Measurements from ENCODE around the gene HOXB13.

HOXB13 gene

DNA sequence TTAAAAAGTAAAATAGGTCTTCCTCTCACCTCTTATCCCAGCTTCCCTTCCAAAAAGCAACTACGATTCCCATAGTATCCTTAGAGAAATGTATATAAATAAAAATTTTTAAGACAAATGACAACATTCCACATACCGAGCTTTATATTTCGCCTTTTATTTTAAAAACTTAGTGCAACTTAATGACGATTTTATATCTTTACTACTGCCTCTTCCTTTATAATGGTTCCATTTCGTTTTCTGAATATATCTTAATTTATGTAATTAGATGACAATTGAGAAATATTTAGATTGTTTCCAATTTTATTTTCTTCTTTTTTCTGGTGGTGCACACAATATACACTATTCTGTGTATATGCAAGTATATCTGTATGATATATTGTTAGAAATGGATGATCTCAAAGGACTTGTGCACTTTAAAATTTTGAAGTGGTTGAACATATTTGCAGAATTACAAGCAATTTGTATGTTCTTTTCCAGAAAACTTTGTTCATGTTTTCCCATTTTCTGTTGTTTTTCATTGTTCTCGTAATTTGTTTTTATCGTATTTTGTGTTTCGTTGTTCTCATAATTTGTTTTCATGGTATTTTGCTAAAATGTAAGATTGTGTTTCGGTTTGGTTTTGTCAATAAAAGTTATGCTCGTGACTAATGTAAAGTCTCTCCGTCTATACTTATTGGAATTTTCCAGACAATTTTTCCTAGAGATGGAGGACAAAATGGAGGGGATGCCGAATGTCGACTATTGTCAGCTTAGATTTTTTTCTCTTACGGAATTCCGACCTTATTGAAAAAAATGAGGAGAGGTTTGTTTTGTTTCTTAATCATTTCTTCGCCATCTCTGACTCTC is 20.4 kb upstream of the HOXB13 start:
- no peak for DNase-seq (ENCODE audit: low read depth, low spot score)

DNA sequence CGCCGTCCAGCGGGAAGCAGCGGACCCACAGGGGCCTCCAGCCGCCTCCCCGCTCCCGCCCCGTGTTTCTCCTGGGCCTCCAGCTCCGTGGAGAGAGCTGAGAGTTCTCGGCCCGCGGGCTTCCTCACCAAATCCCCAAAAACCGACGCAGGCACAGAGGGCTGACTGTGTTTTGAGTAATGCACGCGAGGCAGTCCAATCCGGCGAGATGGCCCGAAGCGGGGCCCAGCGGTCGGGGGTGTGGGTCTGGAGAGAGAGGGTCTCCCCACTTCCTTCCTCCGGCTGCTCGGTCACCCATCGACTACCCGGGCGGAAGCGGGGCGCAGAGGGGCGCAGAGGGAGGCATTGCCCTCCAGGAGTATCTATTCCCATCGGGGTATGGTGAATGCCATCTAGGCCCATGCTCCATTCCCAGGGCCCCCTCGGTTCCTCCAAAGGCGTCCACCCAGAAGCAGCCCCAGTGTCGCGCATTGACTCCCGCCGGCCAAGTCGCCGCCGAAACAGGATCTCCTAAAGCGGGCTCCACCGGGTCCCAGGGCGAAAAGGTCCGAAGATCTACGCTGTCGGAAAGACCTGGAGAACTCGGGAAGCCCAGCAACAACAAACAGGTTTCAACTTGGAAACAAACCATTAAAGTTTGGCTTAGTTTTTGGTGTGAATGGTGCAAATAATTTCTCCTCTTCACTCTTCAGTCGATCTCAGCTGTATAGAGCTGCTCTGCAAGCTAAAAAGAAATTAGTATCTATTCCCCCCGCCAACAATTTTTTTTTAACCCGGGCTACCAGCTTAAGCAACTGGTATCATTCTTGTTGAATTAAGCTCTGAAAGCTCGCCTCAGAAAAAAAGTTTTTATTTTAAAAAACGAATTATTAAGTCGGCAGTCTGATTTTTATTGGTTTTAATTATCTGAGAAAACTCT is 19.2 kb upstream of the HOXB13 start:
- DNase-seq (ENCODE audit: low read depth, low spot score), result peak; percentile 63

DNA sequence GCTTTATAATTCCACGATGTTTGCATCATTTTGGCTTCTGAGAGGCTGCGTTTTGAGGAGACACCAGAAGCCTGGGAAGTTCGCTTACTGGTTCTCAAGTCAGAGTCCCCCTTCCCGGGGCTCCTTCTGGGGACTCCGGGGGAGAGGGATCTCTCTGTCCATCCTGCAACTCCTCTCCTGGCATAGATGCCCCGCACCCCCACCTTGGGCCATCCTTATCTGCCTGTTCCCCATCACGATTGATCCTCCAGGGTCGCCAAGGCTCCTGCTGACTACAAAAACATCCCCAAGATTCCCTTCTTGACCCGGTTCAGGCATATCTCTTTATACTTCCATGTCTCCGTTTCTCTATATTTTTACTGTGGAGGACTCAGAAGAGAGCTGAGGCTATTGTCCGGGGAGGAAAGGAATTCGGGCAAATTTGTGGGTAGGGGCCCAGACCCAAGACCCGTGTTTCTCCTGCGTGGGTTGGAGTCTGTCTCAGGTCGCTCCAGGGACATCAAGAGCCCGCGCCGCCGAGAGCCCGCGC is 18.4 kb upstream of the HOXB13 start:
- DNase-seq (ENCODE audit: low read depth, low spot score), result no peak

- no peak for DNase-seq (ENCODE audit: low read depth, low spot score)
Measured at GRCh38 chr17:48745381-48746275, 17.1 kb upstream of the HOXB13 start.

DNA sequence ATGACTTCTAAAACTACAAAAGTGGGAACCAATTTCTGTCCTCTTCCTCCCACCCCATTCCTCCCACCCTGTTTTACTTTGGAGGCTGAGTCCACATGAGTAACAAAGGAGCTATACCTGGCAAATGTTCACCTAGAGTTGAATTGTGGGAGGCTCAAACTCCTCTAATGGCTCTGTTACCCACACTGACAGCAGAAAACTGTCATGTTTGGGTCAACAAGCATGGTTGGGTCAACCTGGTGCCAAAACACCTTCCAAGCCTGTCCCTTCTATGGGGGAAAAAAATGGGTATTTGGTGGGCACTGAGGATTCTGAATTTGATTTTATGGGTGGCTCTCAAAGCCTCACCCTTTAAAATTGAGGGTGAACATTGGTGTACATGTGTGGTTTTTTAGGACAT is 12.0 kb upstream of the HOXB13 start:
- DNase-seq (ENCODE audit: low read depth, low spot score), result no peak

DNA sequence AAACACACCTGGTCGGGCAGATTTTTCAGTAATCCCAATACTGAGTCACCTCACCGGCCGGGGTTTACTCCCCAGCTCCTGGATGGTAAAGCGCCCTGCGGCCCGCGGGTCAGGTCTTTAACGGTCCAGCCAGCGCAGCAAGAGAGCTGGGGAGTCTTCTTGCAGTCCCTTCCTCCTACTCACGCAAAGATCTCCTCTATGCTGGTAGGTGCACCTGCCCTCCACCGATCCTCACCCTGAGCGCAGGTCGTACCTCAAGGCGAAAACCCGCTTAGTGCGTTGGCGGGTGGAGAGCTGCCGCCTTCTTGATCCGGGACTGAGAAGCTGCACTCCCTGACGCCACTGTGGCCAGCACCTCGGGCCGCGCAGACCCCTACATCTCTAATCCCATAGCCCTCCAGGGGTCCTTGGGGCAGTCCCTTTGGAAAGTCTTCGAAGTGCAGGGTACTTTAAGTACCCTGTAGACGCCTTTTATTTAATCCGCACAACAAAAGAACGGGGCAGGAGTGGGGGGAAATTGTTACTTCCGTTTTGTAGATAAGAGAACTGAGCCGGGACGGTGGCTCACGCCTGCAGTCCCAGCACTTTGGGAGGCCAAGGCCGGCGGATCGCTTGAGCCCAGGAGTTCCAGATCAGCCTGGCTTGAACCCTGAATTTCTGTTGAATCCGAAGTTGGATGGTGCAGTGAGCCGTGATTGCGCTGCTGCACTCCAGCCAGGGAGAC is 10.4 kb upstream of the HOXB13 start:
- peak; percentile 69 for DNase-seq (ENCODE audit: low read depth, low spot score)

DNA sequence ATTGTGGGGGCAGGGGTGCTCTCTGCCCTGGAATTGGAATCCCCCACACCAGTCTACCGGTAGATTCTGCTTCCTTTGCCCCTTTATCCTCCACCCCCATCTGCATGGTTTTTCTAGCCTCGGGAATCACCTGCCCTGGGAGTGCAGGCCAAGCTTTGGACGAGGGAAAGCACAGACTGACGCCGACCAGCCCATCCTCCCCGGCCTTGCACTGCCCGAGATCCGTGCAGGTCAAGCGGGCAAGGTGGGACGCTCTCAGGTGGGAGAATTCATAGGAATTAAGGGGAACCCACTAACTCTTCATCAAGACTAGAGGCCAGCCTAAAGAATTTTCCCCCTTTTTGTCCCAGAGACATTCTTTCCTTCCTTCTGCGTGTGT is 9.9 kb upstream of the HOXB13 start:
- DNase-seq (ENCODE audit: low read depth, low spot score), result no peak

DNA sequence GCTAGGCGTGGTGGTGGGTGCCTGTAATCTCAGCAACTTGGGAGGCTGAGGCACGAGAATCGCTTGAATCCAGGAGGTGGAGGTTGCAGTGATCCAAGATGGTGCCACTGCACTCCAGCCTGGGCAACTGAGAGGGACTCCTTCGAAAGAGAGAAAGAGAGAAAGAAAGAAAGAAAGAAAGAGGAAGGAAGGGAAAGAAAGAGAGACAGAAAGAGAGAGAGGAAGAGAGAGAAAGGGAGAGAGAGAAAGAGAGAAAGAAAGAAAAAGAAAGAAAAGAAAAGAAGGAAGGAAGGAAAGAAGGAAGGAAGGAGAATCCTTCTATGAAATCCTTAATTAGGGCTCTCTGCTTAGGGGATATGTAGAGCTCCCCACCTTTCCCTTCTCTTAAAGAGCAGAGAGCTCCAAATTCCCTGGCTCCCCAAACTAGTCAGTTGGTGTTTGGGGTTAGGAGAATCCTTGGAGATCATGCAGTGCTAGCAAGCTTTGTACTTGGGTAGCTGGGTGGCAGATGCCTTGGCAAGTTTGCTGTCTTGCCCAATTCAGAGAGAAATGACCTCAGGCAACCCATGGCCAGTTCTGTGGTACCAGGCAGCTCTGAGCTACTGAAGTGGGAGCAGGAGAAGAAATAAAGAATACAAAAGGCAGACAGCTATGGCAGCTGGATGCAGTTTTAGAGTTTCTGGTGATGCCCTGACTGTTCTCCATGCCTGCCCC is 8.9 kb upstream of the HOXB13 start:
- DNase-seq (ENCODE audit: low read depth, low spot score), result no peak

DNA sequence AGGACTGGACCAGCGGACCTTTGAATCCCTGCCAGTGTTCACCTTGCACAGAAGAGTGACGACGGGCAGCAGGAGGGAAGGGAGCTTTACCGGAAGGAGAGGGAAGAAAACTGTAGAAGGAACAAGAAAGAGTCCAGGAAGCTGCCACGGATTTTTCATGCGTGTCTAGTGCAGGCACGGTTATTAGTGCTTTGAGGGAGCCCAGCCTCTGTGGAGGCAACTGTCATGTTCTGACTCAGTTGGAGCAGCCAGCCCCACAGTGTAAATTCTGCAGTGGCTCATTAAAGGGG is 6.5 kb upstream of the HOXB13 start:
- no peak for DNase-seq (ENCODE audit: low read depth, low spot score)

- DNase-seq (ENCODE audit: low read depth, low spot score), result no peak
Measured at GRCh38 chr17:48734333-48735061, 5.9 kb upstream of the HOXB13 start.

DNA sequence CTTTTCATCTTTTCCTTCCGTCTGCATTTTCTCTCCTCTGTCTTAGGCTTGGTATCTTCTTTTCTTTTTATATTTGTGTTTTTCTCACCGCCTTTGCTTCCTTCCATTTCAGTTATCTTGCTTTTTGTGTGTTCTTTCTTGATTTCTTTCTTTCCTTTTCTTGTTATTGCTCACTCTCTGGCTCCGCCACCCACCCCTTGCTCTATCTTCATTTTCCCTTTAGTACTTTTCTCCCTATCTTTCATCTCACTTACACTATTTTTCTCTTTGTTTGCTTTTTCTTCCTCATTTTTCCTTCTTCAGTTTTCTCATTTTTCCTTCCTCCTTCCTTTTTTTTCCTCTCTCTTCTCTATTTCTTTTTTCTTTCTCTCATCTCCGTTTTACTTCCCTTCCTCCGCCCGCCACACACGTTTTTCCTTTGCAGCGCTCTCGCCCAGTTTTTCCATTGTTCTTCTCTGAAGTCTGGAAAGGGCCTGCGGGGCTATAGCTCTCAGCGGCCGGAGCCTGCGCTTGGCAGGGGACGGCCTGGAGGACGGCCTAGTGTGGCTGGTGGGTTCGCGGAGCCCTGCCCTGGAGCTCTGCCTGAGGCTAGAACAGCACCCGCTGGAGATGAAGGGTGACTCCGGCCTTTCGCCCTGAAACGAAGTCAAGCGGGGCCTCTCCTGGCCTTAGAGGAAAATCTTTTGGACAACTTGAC is 5.2 kb upstream of the HOXB13 start:
- DNase-seq (ENCODE audit: low read depth, low spot score), result peak; percentile 66

- peak; percentile 82 for DNase-seq (ENCODE audit: low read depth, low spot score)
Measured at GRCh38 chr17:48732688-48733629, 4.4 kb upstream of the HOXB13 start.

GRCh38 chr17:48731355-48731754 is 2.8 kb upstream of the HOXB13 start:
- DNase-seq (ENCODE audit: low read depth, low spot score), result no peak

- no peak for DNase-seq (ENCODE audit: low read depth, low spot score)
Measured at GRCh38 chr17:48730240-48730550, 1.6 kb upstream of the HOXB13 start.

GRCh38 chr17:48729335-48730239 is 1.0 kb upstream of the HOXB13 start:
- no peak for DNase-seq (ENCODE audit: low read depth, low spot score)

GRCh38 chr17:48727415-48728175 is 955 bp downstream of the HOXB13 start:
- no peak for DNase-seq (ENCODE audit: low read depth, low spot score)

Measured in ELF-1 (cell line).